T-cell (primary cell): ENCODE data around the gene PLCXD3. TPM values are rescaled to one million over a fixed set of nuclear protein-coding genes. Genes with fewer than 3 reads are reported as not detected.
"Not testable (repeated sequence)": the region's sequence is repeated elsewhere in the genome, so short reads cannot be mapped to it uniquely, and the experiment has no call there.

ENCODE experiments used
- ATAC-seq, 4 experiments: fragments of 200-7000 bp in 3 of 4; fragments of 150-1000 bp in 1 of 4; cut with Tn5 transposase; replicated peaks in 1 of 4; 1 replicate in 3 of 4; 2 replicates in 1 of 4; pipeline ENCODE4 v1.10.0; 2021; ENCODE audit warnings: moderate library complexity in 3 of 4, mild to moderate bottlenecking in 2 of 4, moderate number of reproducible peaks in 1 of 4
- CTCF ChIA-PET, 2 donors: fragments of 300-600 bp; sonication (Branson Sonifier 250); formaldehyde crosslinking; loops; one replicate each; lab custom pipeline; 2022; ENCODE audit warnings: antibody characterized with exemption in 2 of 2; lab: Charles Lee
- POLR2A ChIA-PET, 2 donors: fragments of 300-600 bp; sonication (Branson Sonifier 250); formaldehyde crosslinking; loops; one replicate each; lab custom pipeline; 2022; ENCODE audit warnings: antibody characterized with exemption in 2 of 2; lab: Charles Lee
- DNase-seq, 35 experiments: peaks; one replicate each; pipeline versions ENCODE4 v3.0.0 to v3.0.0-alpha.2; 2013 to 2023
- H3K27ac ChIP-seq: one replicate; pipeline ENCODE4 v1.5.1; 2013; ENCODE audit warnings: low read length
- H3K27me3 ChIP-seq, 2 experiments: replicated peaks in 1 of 2; 1 replicate in 1 of 2; 2 replicates in 1 of 2; pipeline versions ENCODE4 v1.6.1 to v1.7.0; 2013; ENCODE audit warnings: low read length in 1 of 2, mixed read lengths in 1 of 2; ENCODE audit not compliant: control insufficient read depth in 2 of 2, insufficient read depth in 2 of 2; ENCODE audit errors: extremely low read depth in 1 of 2
- H3K36me3 ChIP-seq, 2 donors: 1 replicate in 1 of 2; 2 replicates in 1 of 2; pipeline versions ENCODE4 v1.6.1 to v1.7.0; 2013; ENCODE audit warnings: low read length in 1 of 2; ENCODE audit not compliant: control insufficient read depth in 2 of 2, insufficient read depth in 1 of 2; ENCODE audit errors: extremely low read depth in 1 of 2
- H3K4me1 ChIP-seq, 2 experiments: 1 replicate in 1 of 2; 2 replicates in 1 of 2; pipeline versions ENCODE4 v1.6.1 to v1.7.0; 2013; ENCODE audit warnings: low read length in 2 of 2, mixed read lengths in 1 of 2; ENCODE audit not compliant: insufficient read depth in 2 of 2, control insufficient read depth in 1 of 2; ENCODE audit errors: extremely low read depth in 1 of 2
- H3K4me3 ChIP-seq, 2 donors: 1 replicate in 1 of 2; 2 replicates in 1 of 2; pipeline versions ENCODE4 v1.5.1 to v1.7.0; 2013; ENCODE audit warnings: mild to moderate bottlenecking in 2 of 2, low read length in 1 of 2, moderate library complexity in 1 of 2; ENCODE audit not compliant: control insufficient read depth in 1 of 2; ENCODE audit errors: extremely low read depth in 1 of 2
- H3K9me3 ChIP-seq: 2 replicates; pipeline ENCODE4 v1.7.0; 2013
- H3K27ac Mint-ChIP-seq, 2 donors: one replicate each; pipeline ENCODE4 v1.8.0; 2020 to 2021; ENCODE audit warnings: mild to moderate bottlenecking in 2 of 2, mixed read lengths in 2 of 2
- H3K27me3 Mint-ChIP-seq, 2 donors: one replicate each; pipeline ENCODE4 v1.8.0; 2021 to 2022; ENCODE audit warnings: mixed read lengths in 2 of 2
- H3K36me3 Mint-ChIP-seq: one replicate; pipeline ENCODE4 v1.8.0; 2021; ENCODE audit warnings: mixed read lengths
- H3K4me1 Mint-ChIP-seq, 3 donors: one replicate each; pipeline ENCODE4 v1.8.0; 2020 to 2022; ENCODE audit warnings: mixed read lengths in 3 of 3, mild to moderate bottlenecking in 1 of 3
- H3K4me3 Mint-ChIP-seq, 3 donors: one replicate each; pipeline ENCODE4 v1.8.0; 2020 to 2022; ENCODE audit warnings: mild to moderate bottlenecking in 3 of 3, mixed read lengths in 3 of 3, moderate library complexity in 3 of 3
- H3K9me3 Mint-ChIP-seq, 3 donors: one replicate each; pipeline ENCODE4 v1.8.0; 2020 to 2022; ENCODE audit warnings: mixed read lengths in 3 of 3
- WGBS: methylation state at CpG from one replicate; pipeline ENCODE4 v1.1.5; 2013; ENCODE audit warnings: missing lambda C conversion rate; ENCODE audit not compliant: insufficient coverage; 5-methylcytosine and 5-hydroxymethylcytosine counted together
- total RNA-seq, 35 experiments: library from RNA in 6 of 35; stranded (reverse) in 6 of 35; fragments of 120-200 nt in 1 of 35; gene quantifications; one replicate each; pipeline versions ENCODE4 v1.2.1 to v1.2.4 and lab custom pipeline; 2013 to 2026

PLCXD3 gene
- total RNA-seq, 5 donors from 2014 or later (not counting 1 experiment from before 2014, with no cell fraction given) = 0.03 to 0.07 (median 0.06) TPM; not detected in 2

DNA sequence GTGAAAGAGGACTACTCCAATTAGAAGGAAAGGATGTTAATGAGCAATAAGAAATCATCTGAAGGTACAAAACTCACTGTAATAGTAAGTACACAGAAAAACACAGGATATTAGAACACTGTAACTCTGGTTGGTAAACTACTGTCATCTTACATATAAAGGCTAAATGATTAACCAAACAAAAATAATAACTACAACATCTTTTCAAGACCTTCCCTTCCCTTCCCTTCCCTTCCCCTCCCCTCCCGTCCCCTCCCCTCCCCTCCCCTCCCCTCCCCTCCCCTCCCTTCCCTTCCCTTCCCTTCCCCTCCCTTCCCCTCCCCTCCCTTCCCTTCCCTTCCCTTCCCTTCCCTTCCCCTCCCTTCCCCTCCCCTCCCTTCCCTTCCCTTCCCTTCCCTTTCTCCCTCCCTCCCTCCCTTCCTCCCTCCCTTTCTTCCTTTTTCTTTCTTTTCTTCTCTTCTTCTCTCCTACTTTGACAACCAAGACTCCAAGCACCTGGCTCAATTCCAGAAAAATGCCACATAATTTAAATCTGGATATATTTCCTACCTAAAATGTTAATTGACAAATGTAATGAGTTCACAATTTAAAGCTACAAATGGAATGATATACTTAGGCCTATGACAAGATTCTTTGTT, 38.7 kb downstream of the PLCXD3 start:
- not testable (repeated sequence) for H3K36me3 Mint-ChIP-seq

DNA sequence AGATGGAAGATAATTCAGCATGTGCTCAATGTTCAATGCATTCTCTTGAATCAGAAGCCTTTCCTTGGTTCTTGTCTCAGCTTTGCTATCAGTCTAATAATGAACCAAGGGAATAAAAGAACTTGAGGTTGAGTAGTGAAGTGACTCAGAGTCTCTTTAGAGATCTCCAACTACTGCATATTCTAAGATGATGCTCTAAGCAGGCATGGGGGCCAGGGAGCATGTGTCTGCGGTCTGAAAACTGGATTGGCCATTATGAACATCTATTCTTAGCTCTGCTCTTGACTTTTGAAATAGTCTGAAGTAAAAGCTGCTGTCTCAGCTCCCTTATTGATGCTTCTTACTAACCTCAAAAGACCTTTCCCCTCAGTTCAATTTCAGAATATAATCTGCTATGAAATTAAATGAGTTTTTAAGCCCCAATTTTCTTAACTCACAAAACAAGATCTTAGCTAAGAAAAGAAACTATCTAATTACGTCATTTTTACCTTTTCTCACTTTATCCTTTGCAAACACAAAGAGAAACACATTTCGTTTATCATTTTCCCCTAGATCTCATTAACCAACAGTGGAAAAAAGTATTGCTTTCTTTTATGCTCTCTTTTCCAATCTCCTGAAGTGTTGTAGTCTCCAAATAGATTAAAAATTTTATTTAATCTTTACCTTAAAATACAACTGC, 44.8 kb downstream of the PLCXD3 start:
- H3K4me1 Mint-ChIP-seq = no peaks in the 10 kb centered on the region
- no CpG with 5 or more reads among the region's 3 CpGs for whole genome bisulfite sequencing

More for the DNA sequence above, 38.7 kb downstream of the PLCXD3 start:
- DNase-seq, H3K4me1 ChIP-seq, H3K27me3 ChIP-seq, ATAC-seq, H3K36me3 ChIP-seq, H3K4me3 Mint-ChIP-seq, H3K4me1 Mint-ChIP-seq, CTCF ChIA-PET, H3K4me3 ChIP-seq, H3K27ac Mint-ChIP-seq, POLR2A ChIA-PET, H3K9me3 ChIP-seq, H3K27ac ChIP-seq, H3K27me3 Mint-ChIP-seq: not testable (repeated sequence)
- peaks cover 9 to 25% (median 23%) of the 10 kb centered on the region in 3 donors for H3K9me3 Mint-ChIP-seq
- WGBS = no CpG with 5 or more reads among the region's 1 CpG

DNA sequence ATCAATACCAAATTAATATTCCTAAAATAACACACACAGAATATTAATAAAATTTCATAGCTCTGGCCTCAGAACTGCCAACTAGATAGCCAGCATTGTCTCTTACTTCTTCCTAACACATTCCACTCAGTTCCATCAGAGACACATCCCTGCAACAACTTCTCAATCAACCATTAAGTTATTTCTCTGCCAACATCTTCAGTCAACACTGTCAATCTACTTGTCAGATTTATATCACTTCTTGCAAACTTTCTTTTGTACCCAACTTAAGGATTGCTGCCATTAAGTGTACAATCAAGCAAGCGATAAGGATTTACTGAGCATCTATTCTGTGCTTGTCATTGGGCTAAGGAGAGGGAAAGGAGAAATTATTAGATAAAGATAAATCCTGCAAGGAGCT, 50.8 kb downstream of the PLCXD3 start:
- no peak overlapping the region for H3K27ac Mint-ChIP-seq
- Histone ChIP-seq H3K36me3 (no peaks in the 10 kb centered on the region), H3K27me3 (no peaks in the 10 kb centered on the region), H3K27ac (no peak overlapping the region), H3K4me3 (no peak overlapping the region), H3K9me3 (no peaks in the 10 kb centered on the region), H3K4me1 (no peaks in the 10 kb centered on the region)
- no CpG with 5 or more reads among the region's 1 CpG for WGBS
- H3K4me3 Mint-ChIP-seq = no peak overlapping the region
- ATAC-seq (no peak), DNase-seq (no peak)
- CTCF ChIA-PET = no interaction called here
- peaks cover 0 to 2% (median 0%) of the 10 kb centered on the region in 3 donors for H3K9me3 Mint-ChIP-seq
- POLR2A ChIA-PET = no interaction called here
- no peaks in the 10 kb centered on the region for H3K36me3 Mint-ChIP-seq
- H3K27me3 Mint-ChIP-seq = no peaks in the 10 kb centered on the region
- H3K4me1 Mint-ChIP-seq = no peaks in the 10 kb centered on the region

More for the DNA sequence above, 44.8 kb downstream of the PLCXD3 start:
- no peak overlapping the region for H3K27ac Mint-ChIP-seq
- Histone ChIP-seq H3K36me3 (no peaks in the 10 kb centered on the region), H3K4me1 (no peaks in the 10 kb centered on the region), H3K9me3 (no peaks in the 10 kb centered on the region), H3K27me3 (no peaks in the 10 kb centered on the region), H3K27ac (no peak overlapping the region), H3K4me3 (no peak overlapping the region)
- DNase-seq (no peak), ATAC-seq (no peak)
- peaks cover 3 to 14% (median 5%) of the 10 kb centered on the region in 3 donors for H3K9me3 Mint-ChIP-seq
- no peaks in the 10 kb centered on the region for H3K27me3 Mint-ChIP-seq
- POLR2A ChIA-PET = no interaction called here
- no peak overlapping the region for H3K4me3 Mint-ChIP-seq
- H3K36me3 Mint-ChIP-seq = no peaks in the 10 kb centered on the region
- CTCF ChIA-PET = no interaction called here

DNA sequence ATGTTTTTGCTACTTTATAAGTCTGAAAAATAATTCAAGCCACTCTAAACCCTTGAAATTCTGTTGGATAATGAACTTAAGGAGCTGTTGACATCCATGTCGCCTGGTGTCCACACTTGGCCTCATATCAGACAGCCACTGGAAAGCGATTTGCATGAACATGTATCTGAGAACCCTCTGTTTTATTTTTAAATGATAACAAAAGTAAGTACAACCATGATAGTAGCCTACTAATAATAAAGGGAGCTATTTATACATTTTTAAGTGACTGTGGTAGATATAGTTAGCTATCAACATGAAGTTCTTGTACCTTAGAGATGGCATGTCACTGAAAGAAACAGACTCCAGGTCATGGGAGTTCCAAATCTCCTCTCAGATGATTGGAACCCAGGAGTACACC, 53.3 kb downstream of the PLCXD3 start:
- Mint-ChIP-seq H3K27me3 (peaks cover 0 to 3% of the 10 kb centered on the region in 2 donors), H3K36me3 (no peaks in the 10 kb centered on the region), H3K4me1 (no peaks in the 10 kb centered on the region), H3K27ac (no peak overlapping the region), H3K4me3 (no peak overlapping the region), H3K9me3 (peaks cover 0 to 6% (median 2%) of the 10 kb centered on the region in 3 donors)
- ChIA-PET CTCF (interaction anchor here in 1 of 2 donors (0.9 kb wide), 1 partner anchor 9 kb away, joined by 3 read pairs; no protein-coding TSS in a partner anchor), POLR2A (no interaction called here)
- no peaks in the 10 kb centered on the region for H3K9me3 ChIP-seq
- H3K4me1 ChIP-seq = no peaks in the 10 kb centered on the region
- WGBS = no CpG with 5 or more reads among the region's 2 CpGs
- DNase-seq (no peak), ATAC-seq (no peak)
- H3K27ac ChIP-seq = no peak overlapping the region
- H3K4me3 ChIP-seq = no peak overlapping the region
- H3K27me3 ChIP-seq = no peaks in the 10 kb centered on the region
- H3K36me3 ChIP-seq = no peaks in the 10 kb centered on the region

DNA sequence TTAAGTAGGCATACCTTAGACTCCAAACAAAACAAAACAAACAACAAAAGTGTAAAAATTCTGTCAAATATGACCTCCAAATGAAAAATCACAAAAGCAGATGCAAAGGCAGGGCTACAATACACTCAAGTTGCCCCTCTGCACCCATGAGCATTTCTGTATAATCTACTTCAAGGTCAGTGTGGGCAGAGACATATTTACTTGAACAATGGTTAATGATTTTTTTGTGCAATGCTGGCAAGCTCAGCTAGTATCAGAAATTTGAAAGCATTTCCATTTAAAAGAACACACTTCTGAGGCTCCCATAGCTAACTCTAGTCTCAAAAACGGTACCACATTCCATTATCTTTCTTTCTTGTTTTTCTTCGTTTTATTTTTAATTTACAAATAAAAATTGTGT, 57.9 kb downstream of the PLCXD3 start:
- no peak for DNase-seq
- no CpG with 5 or more reads among the region's 2 CpGs for WGBS
- Mint-ChIP-seq H3K4me3 (no peak overlapping the region), H3K9me3 (peaks cover 0 to 6% (median 0%) of the 10 kb centered on the region in 3 donors), H3K36me3 (no peaks in the 10 kb centered on the region), H3K4me1 (no peaks in the 10 kb centered on the region), H3K27ac (no peak overlapping the region), H3K27me3 (peaks cover 0 to 3% of the 10 kb centered on the region in 2 donors)
- Histone ChIP-seq H3K27ac (no peak overlapping the region), H3K27me3 (no peaks in the 10 kb centered on the region), H3K36me3 (no peaks in the 10 kb centered on the region), H3K4me1 (no peaks in the 10 kb centered on the region), H3K4me3 (no peak overlapping the region), H3K9me3 (no peaks in the 10 kb centered on the region)
- CTCF ChIA-PET = interaction anchor here in 1 of 2 donors (0.5 kb wide), 1 partner anchor 29 kb away, joined by 3 read pairs; no protein-coding TSS in a partner anchor
- POLR2A ChIA-PET = no interaction called here
- ATAC-seq = no peak

GRCh38 chr5:41447650-41448510, 62.5 kb downstream of the PLCXD3 start:
- H3K4me3 Mint-ChIP-seq = no peak overlapping the region
- peaks cover 0 to 9% (median 5%) of the 10 kb centered on the region in 3 donors for H3K9me3 Mint-ChIP-seq
- H3K4me1 Mint-ChIP-seq = no peaks in the 10 kb centered on the region
- H3K36me3 Mint-ChIP-seq = no peaks in the 10 kb centered on the region
- no peaks in the 10 kb centered on the region for H3K36me3 ChIP-seq
- H3K4me3 ChIP-seq = no peak overlapping the region
- H3K27ac ChIP-seq = no peak overlapping the region
- H3K27ac Mint-ChIP-seq = no peak overlapping the region
- DNase-seq (no peak), ATAC-seq (no peak)
- no CpG with 5 or more reads among the region's 3 CpGs for WGBS
- no peaks in the 10 kb centered on the region for H3K27me3 ChIP-seq
- ChIA-PET CTCF (interaction anchor here in 1 of 2 donors (1.0 kb wide), 1 partner anchor 9 kb away, joined by 3 read pairs; no protein-coding TSS in a partner anchor), POLR2A (interaction anchor here in 1 of 2 donors (0.5 kb wide), 1 partner anchor 463 kb away, joined by 3 read pairs; no protein-coding TSS in a partner anchor)
- no peaks in the 10 kb centered on the region for H3K27me3 Mint-ChIP-seq
- no peaks in the 10 kb centered on the region for H3K4me1 ChIP-seq
- no peaks in the 10 kb centered on the region for H3K9me3 ChIP-seq
